GM21515 (cell line): ENCODE data around the gene XCR1.
"Not testable (repeated sequence)": the region's sequence is repeated elsewhere in the genome, so short reads cannot be mapped to it uniquely, and the experiment has no call there.

ENCODE experiments used
- ATAC-seq: cut with Tn5 transposase; IDR thresholded peaks from one replicate; pipeline ENCODE4 v1.9.1; 2021; ENCODE audit not compliant: unreplicated experiment

Gene XCR1

GRCh38 chr3:46046231-46046630 lies 18.9 kb upstream of the XCR1 start:
- ATAC-seq = not testable (repeated sequence)

- no peak for ATAC-seq
Measured at GRCh38 chr3:46038916-46039315, 11.6 kb upstream of the XCR1 start.

DNA sequence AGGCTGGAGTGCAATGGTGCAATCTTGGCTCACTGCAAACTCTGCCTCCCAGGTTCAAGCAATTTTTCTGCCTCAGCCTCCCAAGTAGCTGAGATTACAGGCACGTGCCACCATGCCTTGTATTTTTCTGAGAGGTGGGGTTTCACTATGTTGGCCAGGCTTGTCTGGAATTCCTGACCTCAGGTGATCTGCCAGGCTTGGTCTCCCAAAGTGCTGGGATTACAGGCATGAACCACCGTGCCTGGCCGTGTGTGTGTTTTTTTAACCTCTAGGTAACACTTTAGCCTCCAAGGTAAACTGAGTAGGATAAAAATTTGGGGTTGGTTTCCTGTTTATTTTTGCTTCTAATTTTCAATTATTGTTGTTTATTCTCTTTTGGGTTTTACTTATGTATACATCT lies 10.8 kb upstream of the XCR1 start:
- not testable (repeated sequence) for ATAC-seq

- ATAC-seq = no peak
Measured at GRCh38 chr3:46036191-46036590, 8.9 kb upstream of the XCR1 start.

- ATAC-seq = no peak
Measured at GRCh38 chr3:46031747-46032146, 4.5 kb upstream of the XCR1 start.

DNA sequence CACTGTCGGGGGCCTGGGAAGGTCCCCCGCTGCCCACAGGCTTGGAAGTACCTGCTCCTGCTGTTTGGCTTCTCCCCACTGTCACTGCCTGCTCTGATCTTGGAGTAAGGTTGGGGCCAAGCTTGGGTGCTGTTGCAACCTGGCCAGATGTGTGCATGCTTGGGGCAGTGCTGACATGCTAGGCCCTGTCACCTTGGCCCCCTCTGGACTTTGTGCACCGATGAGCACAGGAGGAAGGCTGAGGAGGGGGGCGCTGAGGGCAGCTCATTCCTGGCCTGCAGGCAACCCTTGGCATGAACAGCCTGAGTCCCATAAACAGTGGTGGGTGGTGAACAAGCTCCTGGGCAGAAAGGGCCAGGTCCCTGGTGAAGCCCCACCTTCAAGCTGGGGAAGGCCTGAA lies 4.0 kb upstream of the XCR1 start:
- ATAC-seq = no peak

DNA sequence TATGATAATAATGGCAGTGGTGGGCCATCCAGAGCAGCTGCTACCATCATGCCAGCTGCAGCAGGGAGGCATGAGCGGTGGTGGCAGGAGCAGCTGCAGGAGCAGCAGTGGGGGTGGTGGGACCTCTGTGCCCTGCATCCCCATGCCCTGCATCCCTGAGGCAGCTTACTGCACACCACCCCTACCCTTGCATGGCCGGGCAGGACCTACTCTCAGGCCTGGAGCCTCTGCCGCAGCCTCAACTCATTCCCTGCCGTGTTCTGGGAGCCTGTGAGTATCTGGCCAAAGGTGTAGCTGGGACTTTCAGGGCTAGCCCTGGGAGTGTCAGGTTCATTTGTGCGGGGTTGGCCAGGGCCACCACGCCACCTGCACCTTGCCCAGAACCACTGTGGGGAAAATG lies 3.3 kb upstream of the XCR1 start:
- ATAC-seq = no peak

- ATAC-seq = no peak
Measured at GRCh38 chr3:46029953-46030543, 2.8 kb upstream of the XCR1 start.

DNA sequence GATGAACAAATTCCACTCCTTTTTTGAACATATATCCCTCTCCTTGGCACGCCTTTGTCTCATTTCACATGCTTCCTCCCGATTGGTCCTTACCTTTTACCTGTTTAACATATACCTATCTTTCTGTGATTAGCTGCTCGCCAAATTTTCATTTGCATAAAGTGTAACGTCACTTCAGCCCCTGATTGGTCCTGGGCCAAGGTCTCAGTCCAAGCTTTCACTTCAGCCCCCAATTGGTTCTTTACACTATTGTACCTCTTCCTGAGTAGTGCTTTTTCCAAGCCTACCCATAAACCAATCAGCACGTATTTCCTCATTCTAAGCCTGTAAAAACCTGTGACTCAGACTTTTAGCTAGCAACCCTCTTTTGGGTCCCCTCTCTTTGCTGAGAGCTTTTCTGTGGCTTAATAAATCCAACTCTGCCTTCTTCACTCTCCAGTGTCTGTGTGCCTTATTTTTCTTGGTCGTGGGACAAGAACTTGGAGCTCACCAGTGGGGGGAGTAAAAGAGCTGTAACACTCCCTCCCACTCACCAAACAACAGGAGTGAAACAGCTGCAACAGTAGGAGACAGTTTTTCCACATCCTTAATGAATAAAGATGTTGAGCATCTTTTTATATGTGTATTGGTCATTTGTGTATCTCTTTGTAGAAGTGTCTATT lies 584 bp upstream of the XCR1 start:
- ATAC-seq = no peak

DNA sequence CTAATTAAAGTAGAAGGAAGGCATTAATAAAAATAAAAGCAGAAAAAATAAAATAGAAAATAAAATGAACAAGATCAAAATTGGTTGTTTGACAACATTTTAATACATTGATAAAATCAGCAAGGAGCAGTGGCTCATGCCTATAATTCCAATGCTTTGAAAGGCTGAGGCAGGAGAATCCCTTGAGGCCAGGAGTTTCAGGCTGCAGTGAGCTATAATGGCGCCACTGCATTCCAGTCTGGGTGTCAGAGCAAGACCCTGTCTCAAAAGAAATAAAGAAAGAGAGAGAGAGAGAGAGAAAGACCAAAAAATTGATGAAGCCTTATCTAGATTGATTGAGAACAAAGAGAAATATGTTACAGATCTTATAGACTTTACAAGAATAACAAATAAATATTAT lies 2.1 kb downstream of the XCR1 start:
- ATAC-seq = no peak

GRCh38 chr3:46024131-46024530 lies 3.2 kb downstream of the XCR1 start:
- no peak for ATAC-seq

GRCh38 chr3:46022909-46023785 lies 4.1 kb downstream of the XCR1 start:
- ATAC-seq = no peak

GRCh38 chr3:46021516-46021915 lies 5.8 kb downstream of the XCR1 start:
- ATAC-seq = no peak

GRCh38 chr3:46020766-46021510 lies 6.3 kb downstream of the XCR1 start:
- no peak for ATAC-seq

DNA sequence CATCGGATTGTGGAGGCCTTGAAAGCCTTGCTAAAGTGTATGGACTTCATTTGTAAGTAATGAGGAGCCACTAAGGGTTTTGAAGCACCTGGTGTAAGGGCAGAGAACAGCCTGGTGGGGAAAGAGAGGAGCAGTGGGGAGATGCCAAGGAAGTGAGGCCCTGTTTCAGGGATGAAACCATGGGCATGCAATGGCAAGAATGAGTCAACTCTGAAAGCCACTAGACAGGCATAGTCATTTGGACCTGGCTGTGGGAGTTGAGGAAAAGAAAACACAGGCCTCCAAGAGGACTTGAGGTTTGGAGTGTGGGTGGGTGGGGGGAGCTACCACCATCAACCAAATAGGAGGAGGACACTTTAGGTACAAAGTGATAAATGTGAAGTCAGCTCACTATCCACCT lies 7.6 kb downstream of the XCR1 start:
- ATAC-seq = no peak

DNA sequence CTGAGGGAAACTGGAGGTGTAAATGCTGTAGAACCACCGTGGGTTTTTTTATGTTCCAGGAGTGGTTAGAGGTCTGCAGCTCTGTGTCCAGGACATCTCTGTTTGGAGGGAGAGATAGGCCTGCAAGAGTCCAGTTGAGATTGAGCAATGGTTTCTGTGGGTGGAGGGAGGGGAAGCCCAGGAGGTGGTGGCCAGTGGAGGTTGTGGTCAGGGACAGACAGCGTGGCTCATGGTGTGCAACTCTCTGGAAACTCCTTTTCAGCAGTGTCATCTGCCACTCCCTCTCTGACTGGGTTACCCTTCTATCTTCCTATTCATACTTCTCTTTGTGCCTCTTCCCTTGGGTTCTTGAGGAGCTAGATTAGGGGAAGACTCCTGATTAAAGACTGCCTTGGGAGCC lies 9.6 kb downstream of the XCR1 start:
- ATAC-seq = no peak

DNA sequence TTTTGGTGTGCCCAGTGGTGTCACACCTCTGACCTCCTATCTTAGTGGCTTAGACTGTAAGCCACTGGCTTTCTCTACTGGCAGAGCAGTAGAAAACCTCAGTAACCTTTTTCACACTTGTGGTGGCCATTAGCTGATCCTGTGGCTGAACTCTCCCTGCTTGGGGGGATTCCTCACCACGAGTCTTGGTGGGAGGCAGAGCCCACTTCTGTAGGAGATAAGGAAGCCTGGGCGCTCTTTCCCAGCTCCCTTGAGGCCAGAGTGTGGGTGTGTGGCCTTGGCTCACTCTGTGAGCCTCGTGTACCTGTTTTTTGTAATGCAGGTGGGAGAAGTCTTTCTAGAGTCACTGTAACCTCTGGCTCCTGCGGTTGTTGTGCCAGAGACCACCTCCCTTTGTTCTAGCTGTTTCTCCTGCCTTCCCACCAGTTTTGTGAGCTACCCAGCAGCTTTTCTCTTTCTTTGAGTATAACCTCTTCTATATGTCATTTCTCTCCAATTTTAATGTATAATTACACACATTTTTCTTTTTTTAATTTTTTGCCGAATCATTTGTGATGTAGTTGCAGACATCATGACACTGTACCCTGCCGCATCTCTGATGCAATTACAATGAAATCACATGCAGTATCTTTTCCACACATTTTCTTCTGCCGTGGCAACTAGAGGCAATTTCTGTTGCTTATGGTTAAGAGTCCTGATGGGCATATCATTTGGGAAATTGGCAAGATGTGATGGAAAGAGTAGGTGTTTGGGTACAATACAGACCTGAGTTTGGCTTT lies 13.8 kb downstream of the XCR1 start:
- ATAC-seq = no peak

- no peak for ATAC-seq
Measured at GRCh38 chr3:46012246-46012645, 15.0 kb downstream of the XCR1 start.

- ATAC-seq = no peak
Measured at GRCh38 chr3:46010519-46011113, 16.7 kb downstream of the XCR1 start.

DNA sequence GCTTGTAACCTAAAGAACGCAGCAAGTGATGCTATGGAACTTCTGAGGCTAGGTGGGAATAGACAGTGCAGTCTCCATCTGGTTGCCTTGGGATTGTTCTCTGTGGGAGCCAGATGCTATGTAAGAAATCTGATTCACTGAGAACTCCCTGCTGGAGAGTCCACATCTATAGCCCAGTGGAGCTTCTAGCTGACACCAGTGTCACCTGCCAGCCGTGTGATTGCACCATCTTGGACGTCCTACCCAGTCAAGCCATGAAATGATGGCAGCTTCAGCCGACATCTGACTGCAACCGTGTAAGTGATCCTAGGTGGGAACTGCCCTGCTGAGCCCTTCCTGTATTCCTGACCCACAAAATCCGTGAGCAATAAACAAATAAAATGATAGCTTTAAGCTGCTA lies 19.2 kb downstream of the XCR1 start:
- ATAC-seq = no peak
